Uterus (tissue), 2 donors: Measurements from ENCODE around the gene SEMA6B.

Experiments
- POLR2A ChIP-seq, 2 donors: fragments of 450-650 bp; IDR thresholded peaks; one replicate each; pipeline ENCODE4 v1.6.1; 2016; ENCODE audit warnings: antibody characterized with exemption in 2 of 2, mild to moderate bottlenecking in 1 of 2, moderate library complexity in 1 of 2
- TF ChIP-seq, protein P1 (sequence below), 4 experiments: fragments of 200-600 bp in 2 of 4; fragments of 450-650 bp in 2 of 4; sonication (generic) in 2 of 4; IDR thresholded peaks; one replicate each; pipeline ENCODE4 v1.5.1; 2016 to 2019; ENCODE audit warnings: antibody characterized with exemption in 4 of 4, mild to moderate bottlenecking in 2 of 4, moderate library complexity in 1 of 4

DNA sequence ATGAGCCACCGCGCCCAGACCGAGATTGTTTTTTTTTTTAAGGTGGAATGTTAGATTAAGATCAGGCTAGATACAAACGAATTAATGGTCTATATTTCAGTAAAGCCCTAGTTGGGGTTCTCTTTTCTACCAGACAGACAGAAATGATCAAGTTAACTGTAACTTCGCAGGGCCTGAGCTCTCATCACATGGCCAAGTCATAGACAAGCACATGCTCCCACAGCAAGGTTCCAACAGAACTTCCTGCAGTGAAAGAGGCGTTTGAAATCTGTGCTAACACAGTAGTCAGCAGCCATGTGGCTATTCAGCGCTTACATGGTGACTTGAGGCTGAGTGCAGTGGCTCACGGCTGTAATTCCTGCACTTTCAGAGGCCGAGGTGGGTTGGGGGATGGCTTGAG is 34.7 kb upstream of the SEMA6B start:
- TF ChIP-seq, protein P1, sequence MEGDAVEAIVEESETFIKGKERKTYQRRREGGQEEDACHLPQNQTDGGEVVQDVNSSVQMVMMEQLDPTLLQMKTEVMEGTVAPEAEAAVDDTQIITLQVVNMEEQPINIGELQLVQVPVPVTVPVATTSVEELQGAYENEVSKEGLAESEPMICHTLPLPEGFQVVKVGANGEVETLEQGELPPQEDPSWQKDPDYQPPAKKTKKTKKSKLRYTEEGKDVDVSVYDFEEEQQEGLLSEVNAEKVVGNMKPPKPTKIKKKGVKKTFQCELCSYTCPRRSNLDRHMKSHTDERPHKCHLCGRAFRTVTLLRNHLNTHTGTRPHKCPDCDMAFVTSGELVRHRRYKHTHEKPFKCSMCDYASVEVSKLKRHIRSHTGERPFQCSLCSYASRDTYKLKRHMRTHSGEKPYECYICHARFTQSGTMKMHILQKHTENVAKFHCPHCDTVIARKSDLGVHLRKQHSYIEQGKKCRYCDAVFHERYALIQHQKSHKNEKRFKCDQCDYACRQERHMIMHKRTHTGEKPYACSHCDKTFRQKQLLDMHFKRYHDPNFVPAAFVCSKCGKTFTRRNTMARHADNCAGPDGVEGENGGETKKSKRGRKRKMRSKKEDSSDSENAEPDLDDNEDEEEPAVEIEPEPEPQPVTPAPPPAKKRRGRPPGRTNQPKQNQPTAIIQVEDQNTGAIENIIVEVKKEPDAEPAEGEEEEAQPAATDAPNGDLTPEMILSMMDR (IDR thresholded peaks at IDR 0.05): no peak
- TF ChIP-seq POLR2A (IDR thresholded peaks at IDR 0.05): no peak
